Thyroid gland (tissue), 4 donors: ENCODE results near the gene MFAP5. TPM values are rescaled to one million over a fixed set of nuclear protein-coding genes. Genes with fewer than 3 reads are reported as not detected.
"Not testable (repeated sequence)": the region's sequence is repeated elsewhere in the genome, so short reads cannot be mapped to it uniquely, and the experiment has no call there.

Experiments used
- DNase-seq, 2 donors: peaks; one replicate each; pipeline ENCODE4 v3.0.0-alpha.2; 2019
- H3K27ac ChIP-seq, 3 donors: fragments of 200-600 bp; sonication (generic); 1 replicate in 2 of 3; 2 replicates in 1 of 3; pipeline ENCODE4 v1.5.1; 2016 to 2019; ENCODE audit warnings: mild to moderate bottlenecking in 1 of 3, moderate library complexity in 1 of 3
- H3K27me3 ChIP-seq: fragments of 200-600 bp; sonication (generic); one replicate; pipeline ENCODE4 v1.5.1; 2019
- H3K36me3 ChIP-seq, 2 donors: fragments of 200-600 bp; sonication (generic); one replicate each; pipeline ENCODE4 v1.5.1; 2016 to 2019
- H3K4me1 ChIP-seq, 2 donors: fragments of 200-600 bp; sonication (generic); one replicate each; pipeline ENCODE4 v1.5.1; 2017 to 2019
- H3K4me3 ChIP-seq, 3 donors: fragments of 200-600 bp; sonication (generic); replicated peaks in 1 of 3; 1 replicate in 2 of 3; 2 replicates in 1 of 3; pipeline ENCODE4 v1.5.1; 2016; ENCODE audit warnings: mild to moderate bottlenecking in 1 of 3
- H3K9me3 ChIP-seq: fragments of 200-600 bp; sonication (generic); one replicate; pipeline ENCODE4 v1.5.1; 2017
- CTCF ChIP-seq, 6 experiments: fragments of 200-600 bp in 3 of 6; fragments of 450-650 bp in 3 of 6; sonication (generic) in 3 of 6; IDR thresholded peaks; one replicate each; pipeline ENCODE4 v1.5.1; 2016 to 2019; ENCODE audit warnings: antibody characterized with exemption in 6 of 6, mild to moderate bottlenecking in 2 of 6, inconsistent platforms in 1 of 6, moderate library complexity in 1 of 6
- POLR2A ChIP-seq, 2 donors: fragments of 450-650 bp; IDR thresholded peaks; one replicate each; pipeline ENCODE4 v1.6.1; 2017; ENCODE audit warnings: antibody characterized with exemption in 2 of 2, mild to moderate bottlenecking in 2 of 2, moderate library complexity in 1 of 2
- WGBS, 2 donors: methylation state at CpG; one replicate each; pipeline ENCODE4 v1.1.5; 2017; 5-methylcytosine and 5-hydroxymethylcytosine counted together
- intact Hi-C: fragments of 100-400 bp; cut with DNase I; formaldehyde crosslinking; loops from one replicate; pipeline ENCODE4 v1.15.1; 2023
- total RNA-seq, 4 donors: library from RNA; depleted of rRNA; stranded (reverse); fragments of >200 nt; gene quantifications; one replicate each; pipeline ENCODE4 v1.2.3, GENCODE V29; 2016

MFAP5 gene
- total RNA-seq, 4 donors from 2014 or later = 9.4 to 116 (median 36.9) TPM

GRCh38 chr12:8630131-8630530 is 32.5 kb downstream of the MFAP5 start:
- intact Hi-C loops = no loop called here
- H3K9me3 ChIP-seq = no peaks in the 10 kb centered on the region
- no peaks in the 10 kb centered on the region for H3K27me3 ChIP-seq
- H3K4me1 ChIP-seq = no peaks in the 10 kb centered on the region
- no peaks in the 10 kb centered on the region for H3K36me3 ChIP-seq
- no peak overlapping the region for H3K27ac ChIP-seq
- WGBS, 2 donors = 92 to 93% methylated on average over 4 of the region's 4 CpGs
- H3K4me3 ChIP-seq = no peak overlapping the region
- DNase-seq = no peak
- no peak for TF ChIP-seq POLR2A (IDR thresholded peaks at IDR 0.05)

GRCh38 chr12:8629486-8630033 is 33.1 kb downstream of the MFAP5 start:
- Histone ChIP-seq H3K9me3 (no peaks in the 10 kb centered on the region), H3K36me3 (no peaks in the 10 kb centered on the region), H3K4me3 (no peak overlapping the region), H3K27me3 (no peaks in the 10 kb centered on the region), H3K27ac (no peak overlapping the region), H3K4me1 (no peaks in the 10 kb centered on the region)
- intact Hi-C loops = no loop called here
- no peak for TF ChIP-seq CTCF (IDR thresholded peaks at IDR 0.05)
- no peak for TF ChIP-seq POLR2A (IDR thresholded peaks at IDR 0.05)
- no peak for DNase-seq
- WGBS, 2 donors = 7 to 24% methylated on average over 3 of the region's 3 CpGs

GRCh38 chr12:8628731-8629130 is 33.9 kb downstream of the MFAP5 start:
- 81 to 87% methylated on average over 3 of the region's 3 CpGs for WGBS, 2 donors
- DNase-seq = no peak
- Histone ChIP-seq H3K27me3 (no peaks in the 10 kb centered on the region), H3K4me1 (no peaks in the 10 kb centered on the region), H3K27ac (no peak overlapping the region), H3K9me3 (no peaks in the 10 kb centered on the region), H3K36me3 (no peaks in the 10 kb centered on the region), H3K4me3 (no peak overlapping the region)
- TF ChIP-seq POLR2A (IDR thresholded peaks at IDR 0.05) = no peak
- no peak for TF ChIP-seq CTCF (IDR thresholded peaks at IDR 0.05)
- intact Hi-C loops = no loop called here

- intact Hi-C loops, H3K27me3 ChIP-seq, H3K27ac ChIP-seq, H3K36me3 ChIP-seq, DNase-seq, H3K9me3 ChIP-seq, H3K4me3 ChIP-seq, H3K4me1 ChIP-seq: not testable (repeated sequence)
- WGBS, 2 donors = 100% methylated on average over 1 of the region's 26 CpGs; no CpG with 5 or more reads in 1 of the 2 donors
Observed at GRCh38 chr12:8624750-8625149, 37.9 kb downstream of the MFAP5 start.

DNA sequence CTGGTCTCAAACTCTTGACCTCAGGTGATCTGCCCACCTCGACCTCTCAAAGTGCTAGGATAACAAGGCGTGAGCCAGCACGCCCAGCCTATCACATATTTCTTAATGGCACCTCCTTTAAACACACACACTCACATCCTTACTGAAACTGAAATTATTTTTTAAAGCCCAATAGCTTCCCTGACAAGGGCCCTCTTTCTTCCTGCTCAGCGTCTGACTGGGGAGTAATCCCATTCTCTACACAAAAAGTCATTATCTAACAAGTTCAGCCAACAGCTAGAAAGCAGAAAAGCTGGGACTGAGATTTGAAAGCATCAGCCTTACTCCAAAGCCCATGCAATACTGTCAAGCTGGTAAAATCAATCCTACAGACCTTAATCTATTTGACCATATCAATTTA is 40.0 kb downstream of the MFAP5 start:
- WGBS, 2 donors = 56 to 65% methylated on average over 4 of the region's 4 CpGs
- no peak for DNase-seq
- intact Hi-C loops = no loop called here
- Histone ChIP-seq H3K9me3 (no peaks in the 10 kb centered on the region), H3K36me3 (no peaks in the 10 kb centered on the region), H3K4me1 (no peaks in the 10 kb centered on the region), H3K4me3 (no peak overlapping the region), H3K27me3 (no peaks in the 10 kb centered on the region), H3K27ac (no peak overlapping the region)
- TF ChIP-seq POLR2A (IDR thresholded peaks at IDR 0.05) (no peak), CTCF (IDR thresholded peaks at IDR 0.05) (no peak)

DNA sequence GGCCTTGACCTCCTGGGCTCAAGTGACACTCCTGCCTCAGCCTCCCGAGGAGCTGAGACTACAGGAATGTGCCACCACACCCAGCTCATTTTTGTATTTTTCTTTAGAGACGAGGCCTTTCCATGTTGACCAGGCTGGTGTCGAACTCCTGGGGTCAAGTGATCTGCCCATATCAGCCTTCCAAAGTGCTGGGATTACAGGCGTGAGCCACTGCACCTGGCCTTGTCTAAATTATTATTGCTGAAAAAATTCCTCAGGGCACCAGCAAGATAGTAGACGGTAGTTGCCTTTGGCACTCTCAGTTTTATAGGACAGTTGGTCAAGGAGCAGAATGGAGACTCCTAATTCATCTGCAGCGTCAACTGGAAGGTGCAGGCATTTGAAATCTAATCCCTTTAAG is 47.4 kb downstream of the MFAP5 start:
- H3K36me3 ChIP-seq = no peaks in the 10 kb centered on the region
- no peak for DNase-seq
- WGBS, 2 donors = 77 to 78% methylated on average over 6 of the region's 6 CpGs
- intact Hi-C loops = no loop called here
- no peaks in the 10 kb centered on the region for H3K9me3 ChIP-seq
- H3K4me1 ChIP-seq = no peaks in the 10 kb centered on the region
- no peak for TF ChIP-seq CTCF (IDR thresholded peaks at IDR 0.05)
- TF ChIP-seq POLR2A (IDR thresholded peaks at IDR 0.05) = no peak
- H3K4me3 ChIP-seq = no peak overlapping the region
- H3K27ac ChIP-seq = no peak overlapping the region
- no peaks in the 10 kb centered on the region for H3K27me3 ChIP-seq

GRCh38 chr12:8613881-8614280 is 48.7 kb downstream of the MFAP5 start:
- DNase-seq, intact Hi-C loops, H3K4me1 ChIP-seq, H3K9me3 ChIP-seq, H3K4me3 ChIP-seq, H3K36me3 ChIP-seq, H3K27ac ChIP-seq, H3K27me3 ChIP-seq: not testable (repeated sequence)
- WGBS, 2 donors = 38 to 53% methylated on average over 1 of the region's 1 CpG
